VCaP (cell line): Measurements from ENCODE around the gene RPS6KA2.

Experiments used
- H3K27ac ChIP-seq: fragments of 450-650 bp; 2 replicates; pipeline ENCODE4 v1.5.1; 2017
- TF ChIP-seq, protein P1 (sequence below): fragments of 450-650 bp; conservative IDR thresholded peaks from 2 replicates; pipeline ENCODE4 v1.5.1; 2017; ENCODE audit warnings: mild to moderate bottlenecking, moderate library complexity

The RPS6KA2 gene

DNA sequence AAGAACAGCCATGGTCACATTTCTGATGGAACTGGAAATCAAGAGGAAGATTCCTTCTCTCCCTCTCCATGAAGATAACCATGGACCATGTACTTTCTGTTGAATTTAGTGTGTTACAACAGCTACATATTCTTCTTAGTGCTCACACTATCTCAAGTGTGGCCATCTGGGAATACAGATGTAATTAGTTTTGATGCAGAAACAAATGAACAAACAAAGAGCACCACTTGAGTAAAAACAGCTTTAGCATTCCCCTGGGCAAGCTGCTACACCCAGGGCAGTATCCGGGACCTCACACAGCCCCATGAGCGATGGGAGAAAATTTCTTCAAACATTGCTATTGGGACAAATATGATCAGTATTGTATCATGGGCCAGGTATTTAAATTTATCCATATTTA lies 115.7 kb downstream of the RPS6KA2 start:
- TF ChIP-seq, protein P1, sequence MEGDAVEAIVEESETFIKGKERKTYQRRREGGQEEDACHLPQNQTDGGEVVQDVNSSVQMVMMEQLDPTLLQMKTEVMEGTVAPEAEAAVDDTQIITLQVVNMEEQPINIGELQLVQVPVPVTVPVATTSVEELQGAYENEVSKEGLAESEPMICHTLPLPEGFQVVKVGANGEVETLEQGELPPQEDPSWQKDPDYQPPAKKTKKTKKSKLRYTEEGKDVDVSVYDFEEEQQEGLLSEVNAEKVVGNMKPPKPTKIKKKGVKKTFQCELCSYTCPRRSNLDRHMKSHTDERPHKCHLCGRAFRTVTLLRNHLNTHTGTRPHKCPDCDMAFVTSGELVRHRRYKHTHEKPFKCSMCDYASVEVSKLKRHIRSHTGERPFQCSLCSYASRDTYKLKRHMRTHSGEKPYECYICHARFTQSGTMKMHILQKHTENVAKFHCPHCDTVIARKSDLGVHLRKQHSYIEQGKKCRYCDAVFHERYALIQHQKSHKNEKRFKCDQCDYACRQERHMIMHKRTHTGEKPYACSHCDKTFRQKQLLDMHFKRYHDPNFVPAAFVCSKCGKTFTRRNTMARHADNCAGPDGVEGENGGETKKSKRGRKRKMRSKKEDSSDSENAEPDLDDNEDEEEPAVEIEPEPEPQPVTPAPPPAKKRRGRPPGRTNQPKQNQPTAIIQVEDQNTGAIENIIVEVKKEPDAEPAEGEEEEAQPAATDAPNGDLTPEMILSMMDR, result no peak
- no peak overlapping the region for H3K27ac ChIP-seq

DNA sequence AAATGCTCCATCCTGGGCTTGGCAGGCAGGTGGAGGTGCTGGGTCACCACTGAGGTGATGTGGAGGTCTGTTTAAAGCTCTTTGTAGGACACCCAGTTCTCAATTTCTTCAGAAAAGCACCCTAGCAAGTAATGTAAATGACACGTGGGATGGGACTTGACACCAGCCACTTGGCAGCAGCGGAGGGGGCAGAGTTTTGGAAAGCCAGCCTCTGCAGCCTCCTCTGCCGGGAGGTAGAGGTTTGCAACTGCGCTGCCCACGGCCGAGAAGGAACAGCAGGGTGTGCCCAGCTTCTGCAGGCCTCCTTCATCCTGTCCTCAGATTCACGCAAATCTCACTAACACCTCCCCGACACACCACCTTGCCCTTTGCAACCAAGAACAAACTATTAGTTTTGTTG lies 117.9 kb downstream of the RPS6KA2 start:
- TF ChIP-seq, protein P1, result no peak
- no peak overlapping the region for H3K27ac ChIP-seq

DNA sequence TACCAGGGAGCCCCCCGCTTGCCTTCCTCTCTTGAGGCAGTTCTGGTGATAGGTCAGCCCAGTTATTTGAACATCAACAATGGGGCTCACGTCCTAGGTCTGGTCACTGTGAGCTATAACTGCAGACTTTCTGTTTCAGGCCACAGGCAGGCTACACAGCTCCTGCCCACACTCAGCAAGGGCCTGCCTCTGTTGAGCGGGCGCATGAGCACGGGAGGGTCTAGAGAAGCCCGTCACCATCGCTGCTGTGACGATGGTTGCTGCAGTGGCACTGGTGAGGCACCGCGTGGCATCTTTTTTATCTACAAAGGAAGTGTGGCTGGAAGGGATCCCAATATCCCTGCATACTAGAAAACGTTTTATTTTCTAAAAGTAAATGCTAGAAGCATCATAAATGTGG lies 118.3 kb downstream of the RPS6KA2 start:
- TF ChIP-seq, protein P1, result no peak
- no peak overlapping the region for H3K27ac ChIP-seq

DNA sequence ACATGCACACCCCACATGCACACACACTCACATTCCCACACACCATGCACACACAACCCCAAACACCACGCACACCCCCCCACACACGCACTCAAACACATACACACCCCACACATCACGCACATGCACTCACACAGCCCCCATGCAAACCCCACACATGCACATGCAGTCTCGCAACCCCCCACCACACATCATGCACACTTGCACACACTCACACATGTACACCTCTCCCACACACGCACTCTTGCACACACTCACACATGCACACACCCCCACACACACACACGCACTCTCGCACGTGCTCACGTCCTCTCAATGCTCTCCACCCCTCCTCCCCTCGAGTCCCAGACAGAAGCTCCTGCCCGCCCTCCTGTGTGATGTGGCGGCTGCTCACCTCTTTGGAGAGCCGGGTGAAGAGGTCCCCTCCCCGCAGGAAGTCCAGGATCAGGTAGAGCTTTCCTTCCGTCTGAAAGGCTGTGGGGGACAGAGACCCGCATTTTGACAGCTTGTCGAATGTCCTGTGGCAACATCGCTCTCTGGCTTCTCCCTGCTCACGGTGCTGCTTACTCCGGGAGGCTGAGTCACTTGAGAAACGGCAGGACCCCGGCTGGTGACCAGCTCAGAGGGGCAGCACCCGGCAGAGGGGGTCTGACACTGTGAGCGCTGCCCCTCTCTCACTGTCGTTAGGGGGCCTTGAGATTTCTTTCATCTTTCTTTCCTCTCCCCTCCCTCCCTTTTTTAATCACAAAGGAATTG lies 119.1 kb downstream of the RPS6KA2 start:
- TF ChIP-seq, protein P1, result no peak
- H3K27ac ChIP-seq, result no peak overlapping the region

DNA sequence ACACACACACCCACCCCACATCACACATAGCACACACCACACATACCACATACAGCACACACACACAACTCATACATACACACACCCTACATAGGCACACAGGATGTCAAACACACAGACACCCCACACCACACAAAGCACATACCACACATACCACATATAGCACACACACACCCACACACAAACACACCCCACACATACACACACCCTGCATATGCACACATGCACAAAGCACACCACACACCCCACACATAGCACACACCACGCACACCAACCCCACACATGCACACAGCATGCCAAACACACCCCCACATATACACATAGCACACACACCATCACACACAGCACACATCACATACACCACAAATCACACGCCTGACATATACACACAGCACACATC lies 119.7 kb downstream of the RPS6KA2 start:
- H3K27ac ChIP-seq, result no peak overlapping the region
- TF ChIP-seq, protein P1, result no peak

DNA sequence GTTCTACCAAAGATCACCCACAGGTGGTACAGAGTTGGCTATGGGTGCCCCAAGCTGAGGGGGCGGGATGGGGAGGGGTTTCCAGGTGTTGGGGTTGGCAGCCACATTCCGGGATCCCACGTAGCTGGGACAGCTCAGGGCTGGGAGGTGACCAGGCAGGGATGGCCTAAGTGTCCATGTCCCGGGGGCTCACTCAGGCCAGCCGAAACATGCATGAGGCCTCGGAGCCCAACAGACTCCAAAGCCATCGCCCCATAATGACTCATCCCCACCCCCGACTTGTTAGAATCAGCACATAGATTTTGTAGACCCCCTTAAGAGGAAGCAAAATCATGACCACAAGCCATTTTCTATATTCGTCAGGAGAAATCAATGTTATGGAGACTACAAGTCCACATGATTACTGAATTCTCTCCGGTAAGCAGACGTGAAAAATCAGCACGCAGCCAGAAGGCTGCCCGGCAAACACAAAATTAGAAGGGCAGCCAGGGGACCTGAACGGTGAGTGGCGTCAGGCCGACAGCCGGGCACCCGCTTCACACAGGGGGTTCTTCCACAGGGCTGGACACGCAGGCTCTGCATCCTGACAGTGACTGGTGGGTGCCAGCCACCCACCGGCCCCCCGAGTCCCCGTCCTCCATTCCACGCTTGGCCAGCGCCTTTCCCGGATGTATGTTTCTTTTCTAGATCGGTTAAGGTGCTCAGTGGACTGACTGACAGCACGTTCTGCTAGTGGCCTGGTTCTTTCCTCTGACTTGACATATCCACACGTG lies 121.7 kb downstream of the RPS6KA2 start:
- H3K27ac ChIP-seq, result no peak overlapping the region
- TF ChIP-seq, protein P1, result no peak

DNA sequence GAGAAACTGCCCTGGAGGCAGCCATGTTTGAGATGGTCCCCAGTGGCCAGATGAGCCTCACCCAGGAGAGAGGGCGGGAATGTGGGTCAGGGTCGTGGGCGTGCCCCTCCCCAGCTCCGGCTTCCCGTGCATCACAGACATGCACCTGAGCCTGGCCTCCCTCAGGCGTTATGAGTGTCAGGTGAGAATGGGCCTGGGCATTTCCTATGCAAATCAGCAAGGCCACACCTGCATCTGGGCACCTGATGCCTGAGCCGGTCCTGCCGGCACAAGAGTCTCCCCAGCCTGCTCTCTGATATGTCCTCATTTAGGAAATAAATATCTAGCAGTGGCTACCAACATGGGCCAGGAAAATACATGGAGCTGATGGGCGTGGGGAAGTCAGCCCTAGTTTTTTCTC lies 123.0 kb downstream of the RPS6KA2 start:
- H3K27ac ChIP-seq, result no peak overlapping the region
- TF ChIP-seq, protein P1, result no peak
